ENCODE results near the gene ATG13.
A peak's percentile ranks its signal among the peaks of the same experiment; 100 is the strongest.

The ATG13 gene

DNA sequence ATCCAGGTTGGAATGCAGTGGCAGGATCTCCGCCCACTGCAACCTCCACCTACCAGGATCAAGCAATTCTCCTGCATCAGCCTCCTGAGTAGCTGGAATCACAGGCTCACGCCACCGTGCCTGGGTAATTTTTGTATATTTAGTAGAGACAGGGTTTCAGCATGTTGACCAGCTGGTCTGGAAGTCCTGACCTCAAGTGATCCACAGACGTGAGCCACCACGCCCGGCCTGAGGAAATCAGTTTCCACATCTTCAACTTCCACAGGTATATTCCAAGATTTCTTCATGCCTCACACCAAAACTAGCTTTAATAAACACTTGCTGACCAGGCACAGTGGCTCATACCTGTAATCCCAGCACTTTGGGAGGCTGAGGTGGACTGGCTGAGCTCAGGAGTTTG, 8.0 kb upstream of the ATG13 start:
- DNase-seq: no peak

- no peak for DNase-seq
Measured at GRCh38 chr11:46611526-46612304, 5.6 kb upstream of the ATG13 start.

GRCh38 chr11:46612326-46612725, 5.0 kb upstream of the ATG13 start:
- DNase-seq: no peak

GRCh38 chr11:46615756-46616155, 1.6 kb upstream of the ATG13 start:
- DNase-seq: no peak

DNA sequence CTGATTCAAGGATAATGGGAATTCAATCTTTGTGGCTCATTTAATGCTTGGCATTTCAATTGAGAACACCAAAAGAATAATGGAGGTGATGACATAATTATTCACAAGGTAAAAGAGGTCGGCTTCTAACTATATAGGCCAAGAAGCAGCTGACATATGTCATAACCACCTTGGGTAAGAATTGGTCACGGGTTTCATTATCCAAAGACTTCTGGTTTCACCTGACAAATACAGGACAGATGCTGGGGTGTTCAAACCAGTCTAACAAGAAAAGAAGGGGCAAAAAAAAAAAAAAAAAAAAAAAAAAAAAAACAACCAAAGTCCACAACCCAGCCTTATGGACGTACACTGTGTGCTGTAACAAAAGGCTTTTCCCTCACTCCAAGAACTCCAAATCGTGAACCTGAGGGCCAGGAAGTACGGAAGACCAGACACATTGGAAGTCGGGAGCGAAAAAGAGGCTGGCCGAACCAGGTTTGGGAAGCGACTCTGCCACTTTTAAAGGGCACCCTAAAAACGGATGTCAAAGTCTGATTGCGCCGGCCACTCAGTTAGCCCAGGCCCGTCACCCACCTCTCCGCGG, 711 bp upstream of the ATG13 start:
- DNase-seq: peak in 1 of 2 donors; percentile 40

- DNase-seq: no peak
Measured at GRCh38 chr11:46617972-46618314, 590 bp downstream of the ATG13 start.

DNA sequence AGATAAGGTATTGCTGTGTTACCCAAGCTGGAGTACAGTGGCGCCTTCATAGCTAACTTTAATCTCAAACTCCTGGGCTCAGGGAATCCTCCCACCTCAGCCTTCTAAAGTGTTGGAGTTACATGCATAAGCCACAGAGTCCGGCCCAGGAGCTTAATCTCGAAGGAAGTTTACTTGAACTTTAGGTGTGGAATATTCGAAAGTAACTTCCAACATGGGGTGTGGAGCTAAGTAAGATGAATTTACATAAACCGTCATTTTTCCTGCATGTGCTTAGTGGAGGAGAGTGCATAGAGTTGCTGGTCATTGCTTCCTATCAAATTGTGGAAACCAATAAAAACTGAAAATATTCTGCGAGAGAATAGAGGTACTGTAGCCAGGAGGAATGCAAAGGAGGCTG, 1.5 kb downstream of the ATG13 start:
- DNase-seq: no peak

GRCh38 chr11:46625406-46625805, 8.1 kb downstream of the ATG13 start:
- DNase-seq: no peak

GRCh38 chr11:46628961-46629360, 11.6 kb downstream of the ATG13 start:
- no peak for DNase-seq

- no peak for DNase-seq
Measured at GRCh38 chr11:46630237-46630636, 12.9 kb downstream of the ATG13 start.

DNA sequence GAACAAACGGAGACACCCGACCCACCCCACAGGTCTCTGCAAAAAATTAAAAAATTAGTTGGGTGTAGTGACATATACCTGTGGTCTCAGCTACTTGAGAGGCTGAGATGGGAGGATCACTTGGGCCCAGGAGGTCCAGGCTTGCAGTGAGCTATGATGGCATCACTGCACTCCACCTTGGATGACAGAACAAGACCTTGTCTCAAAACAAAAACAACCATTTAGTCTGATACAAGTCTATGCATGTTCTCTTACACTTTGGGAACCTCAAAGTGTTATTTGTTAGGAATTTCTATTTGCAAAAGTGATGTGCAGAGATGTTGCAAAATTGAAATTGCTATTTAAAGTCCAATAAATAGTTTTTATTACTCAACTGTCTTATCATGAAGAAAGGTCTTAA, 14.3 kb downstream of the ATG13 start:
- DNase-seq: no peak

DNA sequence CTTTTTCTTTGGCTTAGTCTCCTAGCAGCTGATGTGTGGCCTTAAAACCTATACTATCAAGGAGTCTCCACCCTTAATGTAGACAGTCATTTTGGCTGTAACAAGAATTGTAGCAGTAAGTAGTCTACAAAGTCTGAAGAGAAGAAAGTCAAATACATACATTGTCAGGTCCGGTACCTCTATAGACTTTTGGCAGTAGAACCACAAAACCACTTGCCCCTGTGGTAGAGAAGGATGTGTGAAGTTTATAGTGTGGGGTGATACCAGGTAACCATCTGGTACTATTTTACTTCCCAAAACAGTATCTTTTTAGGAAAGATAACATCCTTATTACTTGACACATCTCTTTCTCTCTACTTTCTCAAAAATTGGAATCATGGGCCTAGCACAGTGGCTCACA, 15.1 kb downstream of the ATG13 start:
- DNase-seq: no peak

DNA sequence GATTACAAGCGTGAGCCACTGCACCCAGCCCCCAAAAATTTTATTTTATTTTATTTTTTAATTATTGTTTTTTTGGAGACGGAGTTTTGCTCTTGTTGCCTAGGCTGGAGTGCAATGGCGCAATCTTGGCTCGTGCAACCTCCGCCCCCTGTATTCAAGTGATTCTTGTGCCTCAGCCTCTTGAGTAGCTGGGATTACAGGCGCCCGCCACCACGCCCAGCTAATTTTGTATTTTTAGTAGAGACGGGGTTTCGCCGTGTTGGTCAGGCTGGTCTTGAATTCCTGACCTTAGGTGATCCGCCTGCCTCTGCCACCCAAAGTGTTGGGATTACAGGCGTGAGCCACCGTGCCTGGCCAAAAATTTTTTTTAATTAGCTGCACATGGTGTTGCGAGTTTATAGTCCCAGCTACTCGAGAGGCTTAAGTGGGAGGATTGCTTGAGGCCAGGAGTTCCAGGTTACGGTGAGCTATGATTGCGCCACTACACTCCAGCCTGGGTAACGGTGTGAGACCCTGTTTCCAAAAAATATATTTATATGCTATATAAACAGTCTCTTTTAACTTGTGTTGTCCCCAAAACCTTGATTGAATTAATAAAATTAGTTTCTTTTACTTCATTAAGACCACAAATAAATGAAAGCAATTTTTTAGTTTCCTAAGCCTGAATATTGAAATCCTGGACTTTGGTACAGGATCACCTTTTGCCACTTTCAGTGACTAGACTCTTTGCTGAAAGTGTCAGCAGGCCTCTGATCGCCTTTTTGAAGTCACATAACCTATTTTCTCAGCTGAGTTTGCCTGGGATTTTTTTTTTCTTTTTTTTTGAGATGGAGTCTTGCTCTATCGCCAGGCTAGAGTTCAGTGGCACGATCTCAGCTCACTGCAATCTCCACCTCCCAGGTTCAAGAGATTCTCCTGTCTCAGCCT, 16.2 kb downstream of the ATG13 start:
- no peak for DNase-seq

- no peak for DNase-seq
Measured at GRCh38 chr11:46635557-46636139, 18.3 kb downstream of the ATG13 start.

- DNase-seq: no peak
Measured at GRCh38 chr11:46637546-46637945, 20.2 kb downstream of the ATG13 start.

- no peak for DNase-seq
Measured at GRCh38 chr11:46639197-46639839, 22.0 kb downstream of the ATG13 start.

GRCh38 chr11:46640036-46640788, 22.9 kb downstream of the ATG13 start:
- DNase-seq: no peak

DNA sequence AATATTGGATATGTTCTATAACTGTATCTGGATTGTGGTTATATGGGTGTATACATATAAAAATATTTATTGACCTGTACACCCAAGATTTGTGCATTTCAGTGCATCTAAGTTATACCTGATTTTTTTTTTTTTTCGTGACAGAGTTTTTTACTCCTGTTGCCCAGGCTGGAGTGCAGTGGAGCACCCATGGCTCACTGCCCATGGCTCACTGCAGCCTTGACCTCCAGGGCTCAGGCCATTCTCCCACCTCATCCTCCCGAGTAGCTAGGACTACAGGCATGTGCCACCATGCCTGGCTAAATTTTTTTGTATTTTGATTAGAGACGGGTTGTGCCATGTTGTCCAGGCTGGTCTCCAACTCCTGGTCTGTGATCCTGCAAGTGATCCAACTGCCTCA, 24.3 kb downstream of the ATG13 start:
- no peak for DNase-seq

- DNase-seq: no peak
Measured at GRCh38 chr11:46642627-46643335, 25.4 kb downstream of the ATG13 start.

DNA sequence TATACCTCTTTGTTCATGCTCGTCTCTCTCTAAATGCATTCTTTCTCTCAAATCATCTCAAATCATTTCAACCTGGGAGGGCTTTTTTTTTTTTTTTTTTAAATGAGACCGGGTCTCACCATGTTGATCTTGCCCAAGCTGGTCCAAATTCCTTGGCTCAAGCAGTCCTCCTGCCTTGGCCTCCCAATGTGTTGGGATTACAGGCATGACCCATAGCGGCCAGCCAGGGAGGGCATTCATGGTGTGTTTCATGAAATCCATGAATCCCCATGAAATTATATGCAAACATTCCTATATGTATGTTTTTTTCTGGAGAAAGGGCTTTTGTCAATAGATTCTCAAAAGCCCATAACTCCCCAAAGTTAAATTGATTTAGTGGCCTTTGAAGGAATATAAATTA, 26.2 kb downstream of the ATG13 start:
- no peak for DNase-seq

DNA sequence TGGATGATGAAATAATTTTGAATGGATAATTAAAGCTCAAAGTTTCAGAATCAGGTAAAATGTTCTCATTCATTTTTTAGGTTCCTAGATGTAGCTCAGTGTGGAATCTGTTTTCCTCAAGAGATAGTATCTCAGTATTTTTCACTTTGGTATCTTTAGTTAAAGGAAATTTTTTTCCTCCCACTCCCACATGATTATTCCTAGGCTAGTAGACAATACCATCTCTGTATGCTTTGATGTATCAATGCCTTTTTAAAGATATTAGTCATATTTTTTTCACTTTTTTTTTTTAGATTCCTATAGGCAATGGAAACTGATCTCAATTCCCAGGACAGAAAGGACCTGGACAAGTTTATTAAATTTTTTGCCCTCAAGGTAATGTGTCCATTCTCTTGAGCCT, 26.6 kb downstream of the ATG13 start:
- no peak for DNase-seq
